ENCODE measurements around the gene NASP.
A peak's percentile ranks its signal among the peaks of the same experiment; 100 is the strongest.
"Not testable (repeated sequence)": the region's sequence is repeated elsewhere in the genome, so short reads cannot be mapped to it uniquely, and the experiment has no call there.

Gene NASP

GRCh38 chr1:45568421-45568820 is 15.4 kb upstream of the NASP start:
- DNase-seq (ENCODE audit: low read depth, low spot score), result no peak
- no peak overlapping the region for H3K4me3 ChIP-seq (ENCODE audit: low read length)

- no peak overlapping the region for H3K4me3 ChIP-seq (ENCODE audit: low read length)
- DNase-seq (ENCODE audit: low read depth, low spot score), result no peak
These were observed 14.3 kb upstream of the NASP start for GRCh38 chr1:45569571-45569961.

- peak; percentile 67 for DNase-seq (ENCODE audit: low read depth, low spot score)
- no peak overlapping the region for H3K4me3 ChIP-seq (ENCODE audit: low read length)
These were observed 13.8 kb upstream of the NASP start for GRCh38 chr1:45569962-45570581.

- H3K4me3 ChIP-seq (ENCODE audit: low read length), result no peak overlapping the region
- no peak for DNase-seq (ENCODE audit: low read depth, low spot score)
These were observed 13.2 kb upstream of the NASP start for GRCh38 chr1:45570631-45571030.

- no peak for DNase-seq (ENCODE audit: low read depth, low spot score)
- H3K4me3 ChIP-seq (ENCODE audit: low read length), result no peak overlapping the region
These were observed 10.5 kb upstream of the NASP start for GRCh38 chr1:45573231-45573804.

- no peak for DNase-seq (ENCODE audit: low read depth, low spot score)
- no peak overlapping the region for H3K4me3 ChIP-seq (ENCODE audit: low read length)
These were observed 9.7 kb upstream of the NASP start for GRCh38 chr1:45574105-45574626.

- H3K4me3 ChIP-seq (ENCODE audit: low read length), result peak overlapping the region; percentile 98
- peak; percentile 96 for DNase-seq (ENCODE audit: low read depth, low spot score)
These were observed 576 bp upstream of the NASP start for GRCh38 chr1:45583264-45583665.

- DNase-seq (ENCODE audit: low read depth, low spot score), result peak; percentile 83
- peak overlapping the region; percentile 98 for H3K4me3 ChIP-seq (ENCODE audit: low read length)
These were observed 689 bp downstream of the NASP start for GRCh38 chr1:45584351-45585109.

- DNase-seq (ENCODE audit: low read depth, low spot score), result no peak
- H3K4me3 ChIP-seq (ENCODE audit: low read length), result peak overlapping the region; percentile 98
These were observed 1.2 kb downstream of the NASP start for GRCh38 chr1:45585110-45585426.

GRCh38 chr1:45585496-45586075 is 1.7 kb downstream of the NASP start:
- DNase-seq (ENCODE audit: low read depth, low spot score), result no peak
- peak overlapping the region; percentile 98 for H3K4me3 ChIP-seq (ENCODE audit: low read length)

GRCh38 chr1:45586769-45587168 is 2.9 kb downstream of the NASP start:
- no peak for DNase-seq (ENCODE audit: low read depth, low spot score)

GRCh38 chr1:45589861-45590260 is 6.0 kb downstream of the NASP start:
- DNase-seq (ENCODE audit: low read depth, low spot score), result no peak
- H3K4me3 ChIP-seq (ENCODE audit: low read length), result no peak overlapping the region

More at GRCh38 chr1:45586769-45587168, 2.9 kb downstream of the NASP start:
- no peak overlapping the region for H3K4me3 ChIP-seq (ENCODE audit: low read length)

- DNase-seq (ENCODE audit: low read depth, low spot score), result no peak
These were observed 10.6 kb downstream of the NASP start for GRCh38 chr1:45594412-45594811.

GRCh38 chr1:45596765-45597164 is 12.9 kb downstream of the NASP start:
- DNase-seq (ENCODE audit: low read depth, low spot score), result not testable (repeated sequence)

More at GRCh38 chr1:45594412-45594811, 10.6 kb downstream of the NASP start:
- H3K4me3 ChIP-seq (ENCODE audit: low read length), result no peak overlapping the region

GRCh38 chr1:45604239-45604638 is 20.4 kb downstream of the NASP start:
- no peak for DNase-seq (ENCODE audit: low read depth, low spot score)
- H3K4me3 ChIP-seq (ENCODE audit: low read length), result no peak overlapping the region

More at GRCh38 chr1:45596765-45597164, 12.9 kb downstream of the NASP start:
- not testable (repeated sequence) for H3K4me3 ChIP-seq (ENCODE audit: low read length)

- no peak for DNase-seq (ENCODE audit: low read depth, low spot score)
- no peak overlapping the region for H3K4me3 ChIP-seq (ENCODE audit: low read length)
These were observed 23.7 kb downstream of the NASP start for GRCh38 chr1:45607404-45608074.

GRCh38 chr1:45608175-45609156 is 24.6 kb downstream of the NASP start:
- no peak overlapping the region for H3K4me3 ChIP-seq (ENCODE audit: low read length)
- no peak for DNase-seq (ENCODE audit: low read depth, low spot score)

- no peak for DNase-seq (ENCODE audit: low read depth, low spot score)
- no peak overlapping the region for H3K4me3 ChIP-seq (ENCODE audit: low read length)
These were observed 26.9 kb downstream of the NASP start for GRCh38 chr1:45610589-45611226.
